Measurements from ENCODE around the gene DEFB125.

- TF ChIP-seq CTCF (IDR thresholded peaks at IDR 0.05; ENCODE audit: poor library complexity, severe bottlenecking), result no peak
- TF ChIP-seq EZH2 (IDR thresholded peaks at IDR 0.05; ENCODE audit: borderline replicate concordance, insufficient read depth, low read length, poor library complexity, severe bottlenecking), result no peak
- no peak for TF ChIP-seq EP300 (conservative IDR thresholded peaks at IDR 0.05; ENCODE audit: poor library complexity, severe bottlenecking)
- no peak for TF ChIP-seq SMC3 (conservative IDR thresholded peaks at IDR 0.05; ENCODE audit: poor library complexity)
- TF ChIP-seq POLR2AphosphoS5 (IDR thresholded peaks at IDR 0.05), result no peak
- TF ChIP-seq RAD21 (conservative IDR thresholded peaks at IDR 0.05), result no peak
- no peak for TF ChIP-seq REST (IDR thresholded peaks at IDR 0.05; ENCODE audit: borderline replicate concordance)
- TF ChIP-seq TAF1 (IDR thresholded peaks at IDR 0.05; ENCODE audit: low read depth), result no peak
- no peak for TF ChIP-seq MXI1 (conservative IDR thresholded peaks at IDR 0.05; ENCODE audit: poor library complexity, severe bottlenecking)
Measured at GRCh38 chr20:103456-103855, 16.0 kb downstream of the DEFB125 start.

Measured in neural cell (in vitro differentiated cells).